HEK293 (cell line): ENCODE data around the gene B4GALNT4.

ENCODE experiments used
- ZNF121 ChIP-seq: fragments of 450-650 bp; formaldehyde crosslinking; IDR thresholded peaks from 2 replicates; pipeline ENCODE4 v1.5.1; 2016; ENCODE audit warnings: missing biosample characterization, missing genetic modification characterization
- ZNF423 ChIP-seq: fragments of 450-650 bp; formaldehyde crosslinking; IDR thresholded peaks from 2 replicates; pipeline ENCODE4 v1.5.1; 2016; ENCODE audit warnings: missing biosample characterization, missing genetic modification characterization
- TF ChIP-seq, protein P1 (sequence below): fragments of 450-650 bp; formaldehyde crosslinking; IDR thresholded peaks from 2 replicates; pipeline ENCODE4 v1.5.1; 2016; ENCODE audit warnings: missing biosample characterization, missing genetic modification characterization
- TF ChIP-seq, protein P2 (sequence below): fragments of 450-650 bp; formaldehyde crosslinking; IDR thresholded peaks from 2 replicates; pipeline ENCODE4 v1.5.1; 2017; ENCODE audit warnings: missing biosample characterization, missing genetic modification characterization
- TF ChIP-seq, protein P3 (sequence below): fragments of 450-650 bp; formaldehyde crosslinking; IDR thresholded peaks from 2 replicates; pipeline ENCODE4 v1.5.1; 2016; ENCODE audit warnings: missing biosample characterization, missing genetic modification characterization

DNA sequence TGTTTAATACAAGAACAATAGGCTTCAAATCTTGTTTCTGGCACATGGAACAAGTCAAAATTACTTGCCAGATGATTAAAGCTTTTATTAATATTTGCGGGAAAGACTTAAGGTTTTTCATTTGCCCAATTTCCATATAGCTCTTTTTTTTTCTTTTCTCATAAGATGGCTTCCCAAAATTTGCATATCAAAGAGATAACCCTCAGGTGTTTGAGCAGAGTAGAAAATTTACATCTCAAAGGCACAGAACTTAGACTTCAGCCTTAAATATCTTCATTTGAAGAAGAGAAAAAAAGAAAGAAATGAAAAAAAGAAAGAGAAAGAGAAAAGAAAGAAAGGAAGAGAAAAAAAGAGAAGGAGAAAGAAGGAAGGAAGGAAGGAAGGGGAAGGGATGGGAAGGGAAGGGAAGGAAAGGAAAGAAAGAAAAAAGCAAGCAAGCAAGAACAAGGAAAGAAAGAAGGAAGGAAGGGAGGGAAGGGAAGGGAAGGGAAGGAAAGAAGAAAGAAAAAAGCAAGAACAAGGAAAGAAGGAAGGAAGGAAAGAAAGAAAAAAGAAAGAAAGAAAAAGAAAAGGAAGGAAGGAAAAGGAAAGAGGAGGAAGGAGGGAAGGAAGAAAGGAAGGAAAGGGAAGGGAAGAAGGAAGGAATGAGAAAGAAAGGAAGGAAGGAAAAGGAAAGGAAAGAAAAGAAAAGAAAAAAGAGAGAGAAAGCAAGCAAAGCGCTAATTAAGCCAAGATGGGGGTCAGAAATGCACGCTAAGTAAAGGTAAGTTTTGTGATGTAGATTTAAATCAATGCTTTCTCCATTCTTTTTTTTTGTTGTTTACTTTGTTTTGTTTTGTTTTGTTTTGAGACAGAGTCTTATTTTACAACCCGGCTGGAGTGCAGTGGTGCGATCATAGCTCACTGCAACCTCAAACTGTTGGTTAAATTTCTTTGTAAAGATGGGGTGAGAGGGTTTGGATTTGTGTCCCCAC, 28.5 kb upstream of the B4GALNT4 start:
- no peak for TF ChIP-seq ZNF423
- TF ChIP-seq, protein P1, sequence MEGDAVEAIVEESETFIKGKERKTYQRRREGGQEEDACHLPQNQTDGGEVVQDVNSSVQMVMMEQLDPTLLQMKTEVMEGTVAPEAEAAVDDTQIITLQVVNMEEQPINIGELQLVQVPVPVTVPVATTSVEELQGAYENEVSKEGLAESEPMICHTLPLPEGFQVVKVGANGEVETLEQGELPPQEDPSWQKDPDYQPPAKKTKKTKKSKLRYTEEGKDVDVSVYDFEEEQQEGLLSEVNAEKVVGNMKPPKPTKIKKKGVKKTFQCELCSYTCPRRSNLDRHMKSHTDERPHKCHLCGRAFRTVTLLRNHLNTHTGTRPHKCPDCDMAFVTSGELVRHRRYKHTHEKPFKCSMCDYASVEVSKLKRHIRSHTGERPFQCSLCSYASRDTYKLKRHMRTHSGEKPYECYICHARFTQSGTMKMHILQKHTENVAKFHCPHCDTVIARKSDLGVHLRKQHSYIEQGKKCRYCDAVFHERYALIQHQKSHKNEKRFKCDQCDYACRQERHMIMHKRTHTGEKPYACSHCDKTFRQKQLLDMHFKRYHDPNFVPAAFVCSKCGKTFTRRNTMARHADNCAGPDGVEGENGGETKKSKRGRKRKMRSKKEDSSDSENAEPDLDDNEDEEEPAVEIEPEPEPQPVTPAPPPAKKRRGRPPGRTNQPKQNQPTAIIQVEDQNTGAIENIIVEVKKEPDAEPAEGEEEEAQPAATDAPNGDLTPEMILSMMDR: no peak
- no peak for TF ChIP-seq ZNF121
- TF ChIP-seq, protein P2, sequence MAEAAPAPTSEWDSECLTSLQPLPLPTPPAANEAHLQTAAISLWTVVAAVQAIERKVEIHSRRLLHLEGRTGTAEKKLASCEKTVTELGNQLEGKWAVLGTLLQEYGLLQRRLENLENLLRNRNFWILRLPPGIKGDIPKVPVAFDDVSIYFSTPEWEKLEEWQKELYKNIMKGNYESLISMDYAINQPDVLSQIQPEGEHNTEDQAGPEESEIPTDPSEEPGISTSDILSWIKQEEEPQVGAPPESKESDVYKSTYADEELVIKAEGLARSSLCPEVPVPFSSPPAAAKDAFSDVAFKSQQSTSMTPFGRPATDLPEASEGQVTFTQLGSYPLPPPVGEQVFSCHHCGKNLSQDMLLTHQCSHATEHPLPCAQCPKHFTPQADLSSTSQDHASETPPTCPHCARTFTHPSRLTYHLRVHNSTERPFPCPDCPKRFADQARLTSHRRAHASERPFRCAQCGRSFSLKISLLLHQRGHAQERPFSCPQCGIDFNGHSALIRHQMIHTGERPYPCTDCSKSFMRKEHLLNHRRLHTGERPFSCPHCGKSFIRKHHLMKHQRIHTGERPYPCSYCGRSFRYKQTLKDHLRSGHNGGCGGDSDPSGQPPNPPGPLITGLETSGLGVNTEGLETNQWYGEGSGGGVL: no peak
- TF ChIP-seq, protein P3, sequence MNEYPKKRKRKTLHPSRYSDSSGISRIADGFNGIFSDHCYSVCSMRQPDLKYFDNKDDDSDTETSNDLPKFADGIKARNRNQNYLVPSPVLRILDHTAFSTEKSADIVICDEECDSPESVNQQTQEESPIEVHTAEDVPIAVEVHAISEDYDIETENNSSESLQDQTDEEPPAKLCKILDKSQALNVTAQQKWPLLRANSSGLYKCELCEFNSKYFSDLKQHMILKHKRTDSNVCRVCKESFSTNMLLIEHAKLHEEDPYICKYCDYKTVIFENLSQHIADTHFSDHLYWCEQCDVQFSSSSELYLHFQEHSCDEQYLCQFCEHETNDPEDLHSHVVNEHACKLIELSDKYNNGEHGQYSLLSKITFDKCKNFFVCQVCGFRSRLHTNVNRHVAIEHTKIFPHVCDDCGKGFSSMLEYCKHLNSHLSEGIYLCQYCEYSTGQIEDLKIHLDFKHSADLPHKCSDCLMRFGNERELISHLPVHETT: no peak
